ENCODE measurements around the gene TXNL1.

DNA sequence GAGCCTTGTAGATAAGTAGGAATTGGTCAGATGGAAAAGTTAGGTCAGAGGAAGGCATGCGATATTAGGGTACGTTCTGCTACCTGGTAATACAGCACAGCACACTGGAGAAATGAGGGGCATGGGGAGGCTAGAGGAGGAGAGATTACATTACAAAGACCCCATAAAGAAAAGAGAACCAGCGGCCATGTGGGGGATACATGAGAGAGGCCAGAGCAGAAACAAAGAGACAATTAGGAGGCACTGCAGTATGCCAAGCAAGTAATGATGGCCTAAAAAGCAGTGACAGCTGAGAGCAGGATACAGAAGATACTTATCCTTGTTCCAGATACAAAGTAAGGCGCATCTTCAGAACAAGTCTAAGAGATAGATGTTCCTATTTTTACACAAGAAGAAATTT, 40.0 kb downstream of the TXNL1 start:
- TF ChIP-seq, protein P1, sequence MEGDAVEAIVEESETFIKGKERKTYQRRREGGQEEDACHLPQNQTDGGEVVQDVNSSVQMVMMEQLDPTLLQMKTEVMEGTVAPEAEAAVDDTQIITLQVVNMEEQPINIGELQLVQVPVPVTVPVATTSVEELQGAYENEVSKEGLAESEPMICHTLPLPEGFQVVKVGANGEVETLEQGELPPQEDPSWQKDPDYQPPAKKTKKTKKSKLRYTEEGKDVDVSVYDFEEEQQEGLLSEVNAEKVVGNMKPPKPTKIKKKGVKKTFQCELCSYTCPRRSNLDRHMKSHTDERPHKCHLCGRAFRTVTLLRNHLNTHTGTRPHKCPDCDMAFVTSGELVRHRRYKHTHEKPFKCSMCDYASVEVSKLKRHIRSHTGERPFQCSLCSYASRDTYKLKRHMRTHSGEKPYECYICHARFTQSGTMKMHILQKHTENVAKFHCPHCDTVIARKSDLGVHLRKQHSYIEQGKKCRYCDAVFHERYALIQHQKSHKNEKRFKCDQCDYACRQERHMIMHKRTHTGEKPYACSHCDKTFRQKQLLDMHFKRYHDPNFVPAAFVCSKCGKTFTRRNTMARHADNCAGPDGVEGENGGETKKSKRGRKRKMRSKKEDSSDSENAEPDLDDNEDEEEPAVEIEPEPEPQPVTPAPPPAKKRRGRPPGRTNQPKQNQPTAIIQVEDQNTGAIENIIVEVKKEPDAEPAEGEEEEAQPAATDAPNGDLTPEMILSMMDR (IDR thresholded peaks at IDR 0.05): no peak
- no peak for TF ChIP-seq EZH2phosphoT487 (IDR thresholded peaks at IDR 0.05)
- TF ChIP-seq EZH2 (IDR thresholded peaks at IDR 0.05): no peak
